GM18508 (cell line): Measurements from ENCODE around the gene TP53AIP1.

Experiments
- ATAC-seq: cut with Tn5 transposase; IDR thresholded peaks from one replicate; pipeline ENCODE4 v1.9.1; 2021; ENCODE audit warnings: moderate number of reproducible peaks; ENCODE audit not compliant: insufficient read depth, unreplicated experiment

TP53AIP1 gene

GRCh38 chr11:128942817-128943427 lies at the start of gene TP53AIP1:
Gene TP53AIP1 (minus strand): TSS chr11:128942871. CDS start chr11:128937818, 5,053 bp downstream.
- no peak for ATAC-seq

DNA sequence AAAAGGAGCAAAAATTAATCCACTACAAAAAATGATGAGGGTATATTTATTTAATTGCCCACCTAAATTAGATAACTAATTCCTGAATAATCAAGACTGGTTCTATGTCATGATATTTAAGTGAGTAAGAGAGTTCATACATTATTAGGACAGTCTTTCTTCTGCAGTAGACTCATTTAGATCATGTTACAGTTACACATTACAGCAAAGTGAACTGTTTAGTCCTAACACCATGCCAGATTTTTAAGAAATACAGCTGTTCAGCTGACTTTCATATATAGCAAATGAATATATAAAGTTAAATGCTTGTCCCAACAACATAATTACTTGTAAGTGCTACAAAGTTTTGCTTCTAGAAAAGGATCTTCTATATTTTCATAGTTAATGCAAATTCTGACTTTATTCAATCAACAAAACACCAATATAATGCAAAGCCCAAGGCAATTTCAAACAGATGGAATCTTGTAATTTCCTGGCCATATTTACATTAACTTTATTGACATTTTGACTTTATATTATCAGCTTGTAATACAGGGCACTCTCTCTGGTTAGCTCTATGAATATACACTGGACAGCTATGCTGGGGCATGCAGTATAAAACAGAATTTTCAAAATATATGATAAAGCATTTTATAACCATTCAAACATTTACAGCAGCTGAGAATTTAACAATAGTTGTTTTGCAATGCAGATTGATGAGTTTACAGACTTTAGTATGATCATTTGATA lies 45.7 kb upstream of the TP53AIP1 start:
- no peak for ATAC-seq

DNA sequence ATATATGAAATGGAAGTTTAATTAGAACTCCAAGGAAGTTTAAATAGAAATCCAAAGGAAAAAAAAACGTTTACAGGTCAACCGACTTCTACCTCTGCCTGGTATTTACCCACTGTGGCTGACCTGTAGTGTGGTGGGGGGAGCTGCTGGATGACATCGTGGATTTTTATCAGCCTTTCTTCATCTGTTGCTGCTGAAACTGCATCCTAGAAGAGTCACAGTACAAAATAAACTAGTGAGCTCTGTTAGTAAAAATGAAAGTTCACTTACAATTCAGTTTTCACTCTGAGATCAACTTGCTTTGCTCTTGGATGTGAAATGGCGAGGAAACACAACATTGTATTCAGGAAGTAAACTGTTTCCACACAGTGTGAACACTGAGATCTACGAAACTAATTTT lies 43.2 kb upstream of the TP53AIP1 start:
- ATAC-seq = no peak

DNA sequence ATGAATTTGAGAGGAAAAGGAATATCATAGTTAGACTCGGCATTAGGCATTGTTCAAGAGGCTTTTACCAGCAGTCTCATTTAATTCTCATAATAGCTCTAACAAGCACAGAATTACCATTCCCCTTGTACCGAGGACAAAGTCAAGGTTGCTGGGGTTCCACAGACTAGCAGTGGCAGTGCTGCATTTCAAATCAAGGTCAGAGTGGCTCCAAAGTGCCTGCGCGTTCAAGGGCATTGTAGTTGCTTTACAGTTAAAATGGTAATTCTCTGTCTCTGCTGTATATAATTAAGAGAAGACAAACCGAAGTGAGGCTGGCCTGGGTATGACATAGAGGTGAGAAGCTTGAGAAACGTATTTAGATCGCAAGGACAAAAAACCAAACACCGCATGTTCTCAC lies 40.4 kb upstream of the TP53AIP1 start:
- no peak for ATAC-seq

- ATAC-seq = no peak
Observed at GRCh38 chr11:128981254-128981653, 38.6 kb upstream of the TP53AIP1 start.

DNA sequence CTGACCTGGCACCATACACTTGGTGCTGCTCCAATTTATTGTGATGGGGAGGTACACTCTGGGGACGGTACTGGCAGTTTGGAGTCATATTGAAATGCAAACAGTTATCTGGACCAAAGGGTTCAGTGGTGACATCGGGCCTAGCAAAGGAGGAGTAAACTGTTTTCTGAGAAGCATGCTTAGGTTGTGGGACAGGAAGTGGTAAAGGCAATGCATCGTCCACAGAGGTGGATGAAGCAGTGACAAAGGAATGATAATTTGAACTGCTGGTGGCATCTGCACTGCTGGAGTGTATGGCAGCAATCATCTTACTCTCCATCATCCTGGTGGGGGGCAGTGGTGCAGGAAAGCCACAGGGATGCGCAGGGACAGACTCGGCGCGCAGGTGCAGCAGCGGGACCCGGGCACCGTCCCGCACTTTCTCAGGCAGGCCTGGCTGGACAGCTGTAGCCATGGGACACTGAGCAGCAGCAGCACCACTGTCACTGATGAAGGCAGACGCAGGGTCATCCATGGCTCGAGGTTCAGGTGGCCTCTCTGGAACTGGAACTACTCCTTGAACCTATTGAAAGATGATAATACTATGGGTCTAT lies 28.0 kb upstream of the TP53AIP1 start:
- ATAC-seq = no peak

DNA sequence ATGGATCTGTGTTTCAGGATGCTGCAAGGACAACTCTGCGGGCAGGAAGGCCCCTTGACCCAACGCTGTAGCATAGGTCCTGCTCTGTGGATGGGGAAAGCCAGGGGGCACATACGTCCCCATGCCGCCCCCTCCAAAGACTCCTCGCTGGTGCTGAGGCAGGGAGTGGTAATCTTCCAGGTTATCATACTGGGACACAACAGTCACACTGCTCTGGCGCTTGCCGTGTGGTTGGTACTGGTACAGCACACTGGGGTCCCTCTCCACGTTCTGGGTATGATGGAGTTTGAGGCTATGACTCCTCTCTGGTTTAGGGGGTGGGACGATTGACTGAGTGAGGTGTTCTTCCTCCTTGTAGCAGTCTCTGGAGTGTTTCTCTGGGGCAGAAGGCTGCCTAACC lies 26.2 kb upstream of the TP53AIP1 start:
- ATAC-seq = no peak

DNA sequence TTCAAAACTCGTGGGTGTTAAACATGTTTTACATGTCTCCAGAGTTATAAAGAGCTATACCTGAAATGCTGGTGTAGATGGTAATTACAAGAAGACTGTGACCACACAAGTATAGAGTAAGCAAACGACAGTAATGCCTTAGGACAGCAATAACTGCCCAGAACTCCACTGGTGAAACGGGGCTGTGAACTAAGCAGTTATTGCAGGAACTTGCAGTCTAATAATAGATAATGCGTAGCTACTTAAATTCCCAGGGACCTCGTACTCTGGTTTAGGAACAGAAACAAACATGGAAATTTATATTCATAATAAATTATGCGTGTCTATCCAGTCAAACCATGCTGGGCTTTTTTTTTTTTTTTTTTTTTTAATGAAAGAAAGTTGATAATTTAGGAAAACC lies 24.9 kb upstream of the TP53AIP1 start:
- no peak for ATAC-seq

GRCh38 chr11:128965485-128965884 lies 22.8 kb upstream of the TP53AIP1 start:
- peak; percentile 99 for ATAC-seq

DNA sequence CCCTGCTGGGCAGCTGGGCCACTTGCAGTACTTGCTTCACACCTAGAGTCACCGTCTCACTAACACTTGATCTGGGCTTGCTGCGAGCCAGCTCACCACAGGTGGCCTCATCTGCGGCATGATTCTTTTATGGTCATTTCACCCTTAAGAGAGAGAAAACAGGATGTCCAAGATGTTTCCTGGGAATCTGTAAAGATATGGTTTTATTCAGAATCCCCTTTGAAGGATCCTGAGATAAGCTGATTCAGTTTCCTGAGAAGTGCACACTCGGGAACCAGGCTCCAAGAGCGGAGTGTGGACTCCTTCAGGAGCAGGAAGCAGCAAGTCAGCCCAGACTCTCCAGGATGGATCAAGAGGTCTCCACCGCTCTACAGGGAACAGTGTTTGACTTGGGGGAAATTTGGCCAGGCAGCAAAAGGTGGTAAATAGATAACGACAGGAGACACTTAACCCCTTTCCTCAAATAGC lies 21.8 kb upstream of the TP53AIP1 start:
- no peak for ATAC-seq

DNA sequence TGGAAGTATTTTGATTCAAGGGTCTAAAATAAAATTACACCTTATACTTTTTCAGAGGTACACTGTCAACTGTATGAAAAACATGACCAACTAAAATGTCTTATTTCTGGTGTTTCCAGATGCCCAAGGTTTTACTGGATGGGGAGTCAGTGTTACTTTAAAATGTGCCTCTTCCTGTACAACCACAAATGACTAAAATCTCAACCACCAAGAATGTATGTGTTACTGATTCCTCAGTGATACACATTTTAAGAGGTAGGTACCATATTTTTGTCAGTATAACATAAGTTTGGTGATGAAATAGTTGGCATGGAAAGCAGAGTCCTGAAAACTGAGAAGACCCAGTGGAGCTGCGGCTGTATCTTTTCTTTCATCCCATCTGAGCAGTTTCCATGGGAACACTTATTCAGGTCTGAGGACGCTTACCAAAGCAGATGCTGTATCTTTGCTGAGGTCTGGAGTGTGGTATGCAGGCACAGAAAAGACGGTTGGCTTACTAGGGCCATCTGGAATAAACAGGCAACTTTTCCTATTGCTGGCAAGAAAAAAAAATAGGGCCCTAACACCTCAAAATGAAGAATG lies 21.2 kb upstream of the TP53AIP1 start:
- ATAC-seq = no peak

- ATAC-seq = no peak
Observed at GRCh38 chr11:128962896-128963295, 20.2 kb upstream of the TP53AIP1 start.

DNA sequence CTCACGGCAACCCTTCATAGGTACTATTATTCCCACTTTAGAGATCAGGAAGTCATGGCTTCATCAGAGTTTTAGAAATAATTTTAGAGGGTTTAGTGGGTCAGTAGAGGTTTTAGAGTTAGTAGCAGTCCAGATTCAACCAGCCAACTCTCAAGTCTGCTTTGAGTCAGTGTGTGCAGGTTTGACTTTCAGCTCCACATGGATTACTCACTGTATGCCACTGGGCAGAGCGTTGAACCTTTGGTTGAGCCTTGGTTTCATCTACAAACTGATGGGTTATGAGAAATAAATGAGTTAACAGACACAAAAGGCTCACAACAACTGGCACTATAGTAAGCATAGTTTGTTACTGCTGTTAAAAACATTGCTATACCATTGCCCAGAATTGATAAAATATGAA lies 19.0 kb upstream of the TP53AIP1 start:
- ATAC-seq = no peak

DNA sequence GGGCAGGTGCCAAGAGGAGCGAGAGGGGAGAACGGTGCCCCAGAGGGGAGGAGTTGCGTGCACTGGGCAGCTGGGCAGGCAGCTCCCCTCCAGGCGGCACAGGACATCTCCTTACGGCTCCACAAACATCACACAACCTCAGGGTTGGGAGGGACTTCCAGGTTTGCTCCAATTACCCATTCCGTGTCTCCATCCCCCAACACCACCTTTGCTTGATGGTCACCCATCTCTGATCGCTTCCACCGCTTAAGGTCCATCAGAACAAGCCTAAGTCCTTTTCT lies 14.5 kb upstream of the TP53AIP1 start:
- no peak for ATAC-seq

DNA sequence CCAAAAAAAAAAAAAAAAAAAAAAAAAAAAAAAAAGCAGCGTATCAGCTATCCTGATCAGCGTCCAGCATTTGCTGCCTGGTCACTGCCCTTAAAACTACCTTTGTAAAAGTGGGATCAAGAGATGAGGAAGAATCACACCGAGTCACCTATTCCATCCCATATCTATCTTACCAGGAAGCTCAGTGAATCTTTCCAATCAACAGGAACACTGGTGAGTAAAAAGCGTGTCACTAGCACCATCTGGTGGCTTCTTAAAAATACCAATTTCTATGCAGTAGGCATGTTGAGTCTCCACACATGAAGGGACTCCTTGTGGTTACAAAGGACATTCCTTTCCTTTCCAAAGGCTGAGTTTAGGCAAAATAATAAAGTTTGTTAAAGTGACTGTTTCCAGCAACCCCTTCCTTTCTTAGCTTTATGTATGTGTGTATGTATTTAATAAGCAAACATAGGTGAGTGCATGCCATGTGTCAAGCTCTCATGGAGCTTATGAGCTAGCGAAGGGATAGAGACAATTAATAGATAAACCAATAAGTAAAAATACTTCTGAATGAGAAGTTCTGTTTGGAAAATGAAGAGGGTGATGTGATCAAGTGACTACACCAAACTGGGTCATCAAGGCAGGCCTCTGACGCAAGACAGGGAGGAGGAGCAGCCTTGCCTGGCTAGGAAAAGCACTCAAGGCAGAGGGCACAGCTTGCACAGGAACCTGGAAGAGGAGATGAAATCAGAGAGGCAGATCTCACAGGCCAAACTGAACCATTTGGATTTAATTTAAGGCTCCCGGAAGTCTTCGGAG lies 13.9 kb upstream of the TP53AIP1 start:
- no peak for ATAC-seq

DNA sequence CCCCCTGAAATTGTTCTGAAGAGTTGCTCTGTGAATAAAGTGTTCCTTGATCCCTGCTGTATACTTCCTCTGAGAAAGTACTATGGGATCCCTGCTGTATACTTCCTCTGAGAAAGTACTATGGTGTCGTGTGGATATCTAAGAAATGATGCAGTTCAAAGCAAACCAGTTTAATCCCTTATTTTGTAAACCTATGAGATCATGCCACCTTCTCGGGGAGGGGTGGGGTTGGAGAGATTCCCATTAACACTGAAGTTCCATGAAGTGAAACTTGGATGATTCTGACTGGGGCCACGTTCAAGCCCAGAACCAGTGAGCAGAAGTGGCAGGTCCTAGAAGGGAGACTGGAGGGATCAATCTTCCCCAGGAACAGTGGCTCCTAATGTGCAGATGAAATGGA lies 13.0 kb upstream of the TP53AIP1 start:
- ATAC-seq = no peak

GRCh38 chr11:128953151-128953550 lies 10.5 kb upstream of the TP53AIP1 start:
- no peak for ATAC-seq

DNA sequence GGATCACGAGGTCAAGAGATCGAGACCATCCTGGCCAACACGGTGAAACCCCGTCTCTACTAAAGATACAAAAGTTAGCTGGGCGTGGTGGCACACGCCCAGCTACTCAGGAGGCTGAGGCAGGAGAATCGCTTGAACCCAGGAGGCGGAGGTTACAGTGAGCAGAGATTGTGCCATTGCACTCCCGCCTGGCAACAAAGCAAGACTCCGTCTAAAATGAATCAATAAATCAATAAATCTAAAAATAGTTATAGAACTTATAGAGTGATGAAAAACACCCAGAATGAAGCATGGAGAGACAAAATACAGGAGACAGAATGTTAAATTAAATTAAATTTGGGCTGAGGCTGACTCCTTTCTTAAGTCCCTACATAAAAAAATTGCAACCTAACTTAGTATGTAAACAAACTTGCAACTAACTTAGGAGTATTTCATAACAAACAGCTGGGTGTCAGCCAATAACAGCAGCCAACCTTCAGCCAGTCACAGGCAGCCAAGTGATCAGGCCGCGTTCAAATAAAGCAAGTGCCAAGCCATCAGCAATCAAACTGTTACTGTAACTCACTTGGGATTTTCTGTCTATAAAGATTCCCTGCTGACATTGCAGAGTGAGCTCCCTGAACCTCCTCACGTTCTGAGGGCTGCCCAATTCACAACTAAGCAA lies 7.3 kb upstream of the TP53AIP1 start:
- no peak for ATAC-seq

GRCh38 chr11:128948583-128948982 lies 5.9 kb upstream of the TP53AIP1 start:
- ATAC-seq = no peak

GRCh38 chr11:128947773-128948172 lies 5.1 kb upstream of the TP53AIP1 start:
- no peak for ATAC-seq
